NB4 (cell line): ENCODE results near the gene MOCS2.

Experiments used
- DNase-seq: peaks from one replicate; pipeline ENCODE4 v3.0.0; 2010; ENCODE audit warnings: low read depth
- H3K4me3 ChIP-seq: one replicate; pipeline ENCODE4 v1.5.1; 2011; ENCODE audit warnings: mild to moderate bottlenecking, low read depth, low read length, moderate library complexity
- MYC ChIP-seq: IDR thresholded peaks from 2 replicates; pipeline ENCODE4 v1.6.1; 2011; ENCODE audit warnings: low read depth, low read length
- POLR2A ChIP-seq: IDR thresholded peaks from 2 replicates; pipeline ENCODE4 v1.6.1; 2011; ENCODE audit warnings: mild to moderate bottlenecking; ENCODE audit not compliant: insufficient read length; ENCODE audit errors: extremely low read depth
- TF ChIP-seq, protein P1 (sequence below): IDR thresholded peaks from 2 replicates; pipeline ENCODE4 v1.6.1; 2011; ENCODE audit warnings: low read depth, low read length
- TF ChIP-seq, protein P2 (sequence below): IDR thresholded peaks from one replicate; pipeline ENCODE4 v1.5.1; 2012; ENCODE audit warnings: low read depth, low read length

Gene MOCS2

DNA sequence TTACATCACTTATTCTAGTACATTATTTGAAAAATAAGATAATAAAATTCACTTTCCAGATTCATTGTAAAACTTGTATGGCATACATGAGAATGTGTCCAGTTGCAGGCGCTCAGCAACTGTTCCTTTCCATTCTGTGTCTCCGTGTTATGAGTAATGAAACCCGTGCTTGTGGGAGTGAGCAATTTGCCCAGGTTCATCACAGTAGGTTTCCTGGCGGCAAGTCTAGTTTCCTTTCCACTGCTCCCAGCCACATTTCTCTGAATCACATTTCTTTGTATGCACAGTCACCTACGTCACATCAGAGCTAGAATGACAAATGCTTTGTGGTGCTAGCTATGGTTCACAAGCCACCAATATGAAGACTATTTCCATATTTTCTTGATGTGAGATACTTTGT, 39.9 kb downstream of the MOCS2 start:
- no peak overlapping the region for H3K4me3 ChIP-seq
- TF ChIP-seq, protein P1, sequence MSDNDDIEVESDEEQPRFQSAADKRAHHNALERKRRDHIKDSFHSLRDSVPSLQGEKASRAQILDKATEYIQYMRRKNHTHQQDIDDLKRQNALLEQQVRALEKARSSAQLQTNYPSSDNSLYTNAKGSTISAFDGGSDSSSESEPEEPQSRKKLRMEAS, result no peak
- TF ChIP-seq POLR2A (no peak), MYC (no peak)
- TF ChIP-seq, protein P2, sequence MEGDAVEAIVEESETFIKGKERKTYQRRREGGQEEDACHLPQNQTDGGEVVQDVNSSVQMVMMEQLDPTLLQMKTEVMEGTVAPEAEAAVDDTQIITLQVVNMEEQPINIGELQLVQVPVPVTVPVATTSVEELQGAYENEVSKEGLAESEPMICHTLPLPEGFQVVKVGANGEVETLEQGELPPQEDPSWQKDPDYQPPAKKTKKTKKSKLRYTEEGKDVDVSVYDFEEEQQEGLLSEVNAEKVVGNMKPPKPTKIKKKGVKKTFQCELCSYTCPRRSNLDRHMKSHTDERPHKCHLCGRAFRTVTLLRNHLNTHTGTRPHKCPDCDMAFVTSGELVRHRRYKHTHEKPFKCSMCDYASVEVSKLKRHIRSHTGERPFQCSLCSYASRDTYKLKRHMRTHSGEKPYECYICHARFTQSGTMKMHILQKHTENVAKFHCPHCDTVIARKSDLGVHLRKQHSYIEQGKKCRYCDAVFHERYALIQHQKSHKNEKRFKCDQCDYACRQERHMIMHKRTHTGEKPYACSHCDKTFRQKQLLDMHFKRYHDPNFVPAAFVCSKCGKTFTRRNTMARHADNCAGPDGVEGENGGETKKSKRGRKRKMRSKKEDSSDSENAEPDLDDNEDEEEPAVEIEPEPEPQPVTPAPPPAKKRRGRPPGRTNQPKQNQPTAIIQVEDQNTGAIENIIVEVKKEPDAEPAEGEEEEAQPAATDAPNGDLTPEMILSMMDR, result no peak
- no peak for DNase-seq

DNA sequence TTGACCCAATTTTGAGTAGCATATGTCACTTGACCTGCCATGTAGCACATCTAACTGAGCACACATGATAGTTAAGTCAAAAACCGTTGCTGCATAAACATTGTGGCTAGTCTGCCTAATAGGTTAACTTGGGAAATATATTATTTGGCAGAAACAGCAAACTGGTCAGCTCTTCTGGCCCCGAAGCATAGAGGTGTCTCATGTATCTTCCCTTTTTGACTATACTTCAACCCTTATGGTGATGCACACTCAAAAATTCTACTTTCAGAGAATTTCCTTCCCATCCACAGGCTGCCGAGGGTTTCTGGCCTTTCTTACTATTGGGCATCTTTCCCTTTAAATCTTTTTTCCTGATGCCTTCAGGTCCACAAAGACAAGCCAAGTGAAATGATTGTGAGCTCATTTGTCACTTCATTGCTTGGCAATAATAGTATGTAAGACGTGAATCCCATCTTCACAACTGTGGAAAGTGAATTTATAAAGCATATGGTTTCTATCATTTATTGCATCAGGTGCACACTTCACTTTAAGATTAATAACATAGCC, 41.2 kb downstream of the MOCS2 start:
- no peak overlapping the region for H3K4me3 ChIP-seq
- TF ChIP-seq, protein P2, result no peak
- no peak for TF ChIP-seq POLR2A
- TF ChIP-seq MYC, result no peak
- TF ChIP-seq, protein P1, result no peak
- no peak for DNase-seq

- no peak for DNase-seq
- TF ChIP-seq, protein P1, result no peak
- TF ChIP-seq MYC, result no peak
- TF ChIP-seq, protein P2, result no peak
- TF ChIP-seq POLR2A, result no peak
Observed at GRCh38 chr5:53067641-53068040, 41.9 kb downstream of the MOCS2 start.

GRCh38 chr5:53066088-53066487, 43.5 kb downstream of the MOCS2 start:
- no peak overlapping the region for H3K4me3 ChIP-seq
- no peak for DNase-seq
- TF ChIP-seq, protein P2, result no peak
- TF ChIP-seq, protein P1, result no peak
- TF ChIP-seq MYC, result no peak
- no peak for TF ChIP-seq POLR2A

More at GRCh38 chr5:53067641-53068040, 41.9 kb downstream of the MOCS2 start:
- no peak overlapping the region for H3K4me3 ChIP-seq

- H3K4me3 ChIP-seq, result no peak overlapping the region
- TF ChIP-seq, protein P1, result no peak
- TF ChIP-seq, protein P2, result no peak
- TF ChIP-seq MYC (no peak), POLR2A (no peak)
- DNase-seq, result no peak
Observed at GRCh38 chr5:53063791-53064190, 45.8 kb downstream of the MOCS2 start.
